ENCODE data around the gene PNMA8A.

DNA sequence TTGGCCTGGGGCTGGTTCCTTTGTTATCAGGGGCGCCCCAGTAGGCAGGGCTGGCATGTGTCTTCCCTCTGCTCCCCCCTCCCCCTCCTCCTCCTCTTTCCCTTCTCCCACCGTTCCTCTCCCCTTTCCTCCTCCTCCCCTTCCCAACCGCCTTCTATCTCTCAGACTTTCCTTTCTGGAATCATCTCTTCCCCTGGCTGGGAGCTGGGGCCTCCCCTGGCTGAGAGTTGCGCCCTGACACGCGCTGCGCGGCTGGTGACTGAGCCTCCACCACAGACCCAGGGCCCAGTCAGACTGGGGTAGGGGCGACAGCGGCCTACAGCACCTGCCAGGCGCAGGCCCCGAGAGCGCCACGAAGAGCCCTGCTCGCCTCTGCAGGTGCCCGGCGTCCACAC is 21.5 kb upstream of the PNMA8A start:
- TF ChIP-seq CTCF (conservative IDR thresholded peaks at IDR 0.05 in 1 of 2, IDR thresholded peaks at IDR 0.05 in 1 of 2; ENCODE audit: low read depth in 1 of 2, low read length in 2 of 2): no peak
- no peak for TF ChIP-seq EZH2 (IDR thresholded peaks at IDR 0.05; ENCODE audit: low read length, missing control alignments)

All from fibroblast of lung (primary cell).